PFSK-1 (cell line): ENCODE measurements around the gene TGIF1.

ENCODE experiments used
- FOXP2 ChIP-seq: optimal IDR thresholded peaks from 2 replicates; pipeline ENCODE3; 2011; ENCODE audit warnings: borderline replicate concordance, control low read depth, inconsistent platforms; ENCODE audit not compliant: insufficient read depth; ENCODE audit errors: extremely low read length, extremely low read depth
- POLR2AphosphoS5 ChIP-seq: IDR thresholded peaks from 2 replicates; pipeline ENCODE4 v1.6.1; 2012; ENCODE audit warnings: low read depth, mild to moderate bottlenecking, control low read depth, low read length, moderate library complexity
- SIN3A ChIP-seq: IDR thresholded peaks from 2 replicates; pipeline ENCODE4 v1.6.1; 2012; ENCODE audit warnings: mild to moderate bottlenecking, low read length, moderate library complexity, borderline replicate concordance; ENCODE audit not compliant: insufficient read depth
- TAF1 ChIP-seq: IDR thresholded peaks from 2 replicates; pipeline ENCODE4 v1.6.1; 2012; ENCODE audit warnings: low read length, control low read depth, borderline replicate concordance; ENCODE audit not compliant: insufficient read depth
- TF ChIP-seq, protein P1 (sequence below), 2 experiments: IDR thresholded peaks; 2 replicates each; pipeline versions ENCODE4 v1.6.1 to v1.8.0; 2011 to 2012; ENCODE audit warnings: low read depth in 2 of 2, low read length in 2 of 2, control low read depth in 1 of 2, inconsistent platforms in 1 of 2, mild to moderate bottlenecking in 1 of 2, moderate library complexity in 1 of 2; ENCODE audit not compliant: insufficient read depth in 1 of 2

Gene TGIF1

DNA sequence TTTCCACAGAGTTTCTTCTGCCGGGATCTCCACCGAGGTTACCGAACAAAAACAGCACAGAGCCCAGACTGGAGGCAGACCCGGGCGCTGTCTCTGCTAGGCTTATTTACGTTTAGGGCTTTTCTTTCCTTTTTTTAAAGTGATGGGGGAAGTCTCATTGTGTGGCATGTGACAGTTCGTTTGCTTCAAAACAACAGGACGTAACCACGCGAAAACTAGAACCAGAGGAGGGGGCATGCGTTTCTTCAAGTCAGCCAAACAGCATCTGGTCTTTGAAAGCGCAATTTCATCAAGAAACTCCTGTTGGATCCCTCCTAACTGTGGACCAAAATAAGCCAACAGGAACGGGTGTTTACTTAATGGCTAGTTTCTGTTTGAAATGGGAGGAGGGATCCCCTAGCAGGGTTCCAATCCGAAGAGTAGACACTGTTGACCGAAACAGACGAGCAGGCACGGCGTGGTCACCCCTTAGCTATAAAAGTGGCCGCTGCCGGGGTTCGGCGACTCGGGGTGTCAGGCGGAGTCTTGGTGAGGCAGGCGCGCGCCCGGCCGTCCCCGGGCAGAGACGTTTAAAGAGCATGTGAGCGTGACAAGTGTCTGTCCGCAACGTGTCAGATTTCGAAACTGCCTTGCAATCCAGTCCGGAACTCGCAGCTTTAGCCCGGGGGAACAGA lies 997 bp upstream of the TGIF1 start:
- TF ChIP-seq SIN3A, result no peak
- TF ChIP-seq, protein P1, sequence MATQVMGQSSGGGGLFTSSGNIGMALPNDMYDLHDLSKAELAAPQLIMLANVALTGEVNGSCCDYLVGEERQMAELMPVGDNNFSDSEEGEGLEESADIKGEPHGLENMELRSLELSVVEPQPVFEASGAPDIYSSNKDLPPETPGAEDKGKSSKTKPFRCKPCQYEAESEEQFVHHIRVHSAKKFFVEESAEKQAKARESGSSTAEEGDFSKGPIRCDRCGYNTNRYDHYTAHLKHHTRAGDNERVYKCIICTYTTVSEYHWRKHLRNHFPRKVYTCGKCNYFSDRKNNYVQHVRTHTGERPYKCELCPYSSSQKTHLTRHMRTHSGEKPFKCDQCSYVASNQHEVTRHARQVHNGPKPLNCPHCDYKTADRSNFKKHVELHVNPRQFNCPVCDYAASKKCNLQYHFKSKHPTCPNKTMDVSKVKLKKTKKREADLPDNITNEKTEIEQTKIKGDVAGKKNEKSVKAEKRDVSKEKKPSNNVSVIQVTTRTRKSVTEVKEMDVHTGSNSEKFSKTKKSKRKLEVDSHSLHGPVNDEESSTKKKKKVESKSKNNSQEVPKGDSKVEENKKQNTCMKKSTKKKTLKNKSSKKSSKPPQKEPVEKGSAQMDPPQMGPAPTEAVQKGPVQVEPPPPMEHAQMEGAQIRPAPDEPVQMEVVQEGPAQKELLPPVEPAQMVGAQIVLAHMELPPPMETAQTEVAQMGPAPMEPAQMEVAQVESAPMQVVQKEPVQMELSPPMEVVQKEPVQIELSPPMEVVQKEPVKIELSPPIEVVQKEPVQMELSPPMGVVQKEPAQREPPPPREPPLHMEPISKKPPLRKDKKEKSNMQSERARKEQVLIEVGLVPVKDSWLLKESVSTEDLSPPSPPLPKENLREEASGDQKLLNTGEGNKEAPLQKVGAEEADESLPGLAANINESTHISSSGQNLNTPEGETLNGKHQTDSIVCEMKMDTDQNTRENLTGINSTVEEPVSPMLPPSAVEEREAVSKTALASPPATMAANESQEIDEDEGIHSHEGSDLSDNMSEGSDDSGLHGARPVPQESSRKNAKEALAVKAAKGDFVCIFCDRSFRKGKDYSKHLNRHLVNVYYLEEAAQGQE (IDR thresholded peaks at IDR 0.05; ENCODE audit: insufficient read depth in 1 of 2, low read depth in 2 of 2, low read length in 2 of 2), result 0 out of 4 replicates have a peak, but pooled peaks of 1 of the 2 experiments have one; percentile 6

DNA sequence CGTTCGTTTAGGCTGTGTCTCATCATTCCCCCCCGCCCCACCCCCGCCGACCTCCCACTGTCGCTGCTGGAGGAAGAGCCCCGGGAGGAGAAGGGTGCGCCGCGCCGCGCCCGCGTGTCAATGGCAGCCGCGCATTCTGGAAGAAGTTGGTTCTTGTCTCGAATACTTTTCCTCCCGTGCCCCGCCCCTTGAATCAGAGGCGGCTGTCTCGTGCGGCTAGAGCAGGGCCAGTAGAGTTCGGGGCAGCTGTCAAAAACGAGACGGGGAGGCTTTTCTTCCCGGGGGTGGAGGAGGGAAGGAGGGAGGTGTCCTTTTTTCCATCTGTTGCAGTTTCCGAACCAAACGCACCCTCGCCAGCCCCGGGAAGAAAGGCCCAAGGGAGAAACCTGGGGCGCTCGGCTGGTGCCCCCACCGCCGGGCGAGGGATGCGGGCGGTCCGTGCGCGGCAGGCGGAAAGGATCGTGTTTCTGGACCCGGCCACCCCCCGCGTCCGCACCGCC lies 410 bp upstream of the TGIF1 start:
- TF ChIP-seq SIN3A, result peak; percentile 53; the same call in 1 of the 2 replicates
- TF ChIP-seq TAF1, result no peak

DNA sequence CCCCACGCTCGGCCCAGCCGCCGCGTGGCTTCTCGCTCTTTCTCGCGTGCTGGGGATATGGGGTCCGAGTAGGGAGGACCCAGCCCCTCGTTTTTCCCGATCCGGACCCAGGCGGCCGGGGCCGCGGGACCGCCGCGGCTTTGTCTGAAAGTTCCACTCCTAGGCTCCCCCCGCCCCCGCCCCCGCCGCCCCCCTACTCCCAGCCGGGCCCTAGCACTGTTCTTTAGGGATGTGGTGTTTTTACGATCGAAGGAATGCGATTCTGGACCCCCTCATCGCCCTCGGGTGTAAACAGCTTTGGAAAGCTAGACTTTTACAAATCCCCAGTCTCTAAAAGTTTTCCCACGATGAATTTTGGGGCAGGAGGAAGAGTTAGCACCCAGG lies 819 bp downstream of the TGIF1 start:
- TF ChIP-seq TAF1 (no peak), SIN3A (no peak), POLR2AphosphoS5 (no peak), FOXP2 (no peak)
- TF ChIP-seq, protein P1 (IDR thresholded peaks at IDR 0.05; ENCODE audit: insufficient read depth in 1 of 2, low read depth in 2 of 2, low read length in 2 of 2), result no peak

DNA sequence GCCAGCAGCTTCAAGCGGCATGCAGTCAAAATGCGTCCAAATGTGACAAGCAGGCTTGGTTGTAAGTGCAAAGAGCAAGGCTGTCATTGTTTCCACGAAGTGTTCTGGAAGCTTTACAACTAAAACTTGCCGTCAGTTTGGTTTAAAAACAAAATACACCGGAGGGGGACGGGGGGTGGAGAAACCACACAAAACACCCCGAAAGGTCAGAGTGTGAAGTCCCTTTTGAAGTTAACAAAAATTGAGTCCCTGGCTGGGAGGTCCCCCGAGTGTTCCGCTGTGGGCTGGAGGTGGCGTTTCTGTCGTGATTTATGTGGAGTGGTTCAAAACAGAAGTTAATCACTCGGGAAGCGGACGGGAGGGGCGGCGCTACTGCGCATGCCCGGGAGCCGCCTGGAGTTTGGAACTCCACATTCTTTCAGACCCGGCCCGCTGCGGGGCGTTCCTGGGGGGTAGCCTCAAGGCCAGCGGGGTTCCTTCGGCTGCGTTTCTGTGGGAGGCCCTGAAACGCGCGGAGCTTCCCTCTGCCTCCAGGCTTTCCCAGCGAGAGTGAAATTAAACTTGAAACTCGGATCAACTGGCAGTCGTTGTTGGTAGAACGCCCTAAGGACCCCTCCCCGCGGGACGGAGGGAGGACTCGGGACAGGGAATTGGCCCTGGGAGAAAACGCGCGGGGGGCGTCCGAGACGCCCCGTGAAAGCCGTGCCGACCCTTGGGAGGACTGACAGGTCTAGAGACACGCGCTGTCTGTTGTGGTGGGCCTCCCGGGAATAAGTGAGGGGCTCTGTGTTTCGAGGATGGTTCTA lies 1.4 kb downstream of the TGIF1 start:
- no peak for TF ChIP-seq FOXP2
- TF ChIP-seq POLR2AphosphoS5, result peak; percentile 70; the same call in 1 of the 2 replicates
- TF ChIP-seq TAF1, result peak; percentile 68; the same call in 1 of the 2 replicates
- TF ChIP-seq, protein P1 (IDR thresholded peaks at IDR 0.05; ENCODE audit: insufficient read depth in 1 of 2, low read depth in 2 of 2, low read length in 2 of 2), result 0 out of 4 replicates have a peak, but pooled peaks of 1 of the 2 experiments have one; percentile 12
- TF ChIP-seq SIN3A, result 0 out of 2 replicates have a peak, but pooled peaks have one; percentile 11

DNA sequence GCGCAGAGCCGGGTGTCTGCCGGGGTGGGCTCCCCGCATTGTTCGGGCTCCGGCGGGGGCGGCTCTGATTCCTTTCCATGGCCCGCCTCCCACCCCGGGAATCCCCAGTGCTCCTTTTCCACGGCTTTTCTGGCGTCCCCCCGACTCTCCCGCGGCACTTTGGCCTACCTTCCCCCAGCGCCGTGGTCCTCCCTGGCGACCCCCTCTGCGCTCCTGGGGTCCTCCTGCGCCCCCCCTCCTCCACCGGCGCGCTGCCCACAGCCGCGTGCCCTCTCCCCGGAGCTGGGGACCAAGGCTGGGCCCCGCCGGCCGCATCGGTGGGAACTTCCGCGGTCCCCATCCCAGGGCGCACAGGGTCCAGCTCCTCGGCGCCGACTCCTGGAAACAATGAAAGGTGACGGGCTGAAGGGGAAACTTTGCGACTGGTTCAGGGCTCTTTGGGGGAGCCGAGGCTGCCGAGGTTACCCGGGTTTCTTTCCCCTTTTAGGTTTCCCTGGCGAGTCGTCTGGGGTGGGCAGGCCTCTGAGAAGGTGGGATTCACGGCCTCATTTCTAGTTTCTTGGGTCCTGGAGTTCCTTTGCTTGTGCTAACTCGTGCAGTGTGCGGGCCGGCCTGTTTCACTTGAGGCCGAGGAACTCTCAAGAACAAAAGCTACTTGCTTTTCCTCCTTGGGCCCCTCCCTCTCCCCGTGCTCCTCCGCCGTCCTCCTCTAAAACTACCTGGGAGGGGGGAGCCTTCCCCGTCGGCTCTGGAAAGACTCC lies 2.2 kb downstream of the TGIF1 start:
- TF ChIP-seq TAF1 (no peak; the same call in 1 of the 2 replicates), FOXP2 (no peak), POLR2AphosphoS5 (no peak; the same call in 1 of the 2 replicates), SIN3A (0 out of 2 replicates have a peak, but pooled peaks have one; percentile 15)
- TF ChIP-seq, protein P1 (IDR thresholded peaks at IDR 0.05; ENCODE audit: insufficient read depth in 1 of 2, low read depth in 2 of 2, low read length in 2 of 2), result no peak
